Measurements from ENCODE around the gene LIN7C. TPM values are rescaled to one million over a fixed set of nuclear protein-coding genes. Genes with fewer than 3 reads are reported as not detected.

Gene LIN7C
- total RNA-seq, 1 donor from 2014 or later: 15.5 TPM

DNA sequence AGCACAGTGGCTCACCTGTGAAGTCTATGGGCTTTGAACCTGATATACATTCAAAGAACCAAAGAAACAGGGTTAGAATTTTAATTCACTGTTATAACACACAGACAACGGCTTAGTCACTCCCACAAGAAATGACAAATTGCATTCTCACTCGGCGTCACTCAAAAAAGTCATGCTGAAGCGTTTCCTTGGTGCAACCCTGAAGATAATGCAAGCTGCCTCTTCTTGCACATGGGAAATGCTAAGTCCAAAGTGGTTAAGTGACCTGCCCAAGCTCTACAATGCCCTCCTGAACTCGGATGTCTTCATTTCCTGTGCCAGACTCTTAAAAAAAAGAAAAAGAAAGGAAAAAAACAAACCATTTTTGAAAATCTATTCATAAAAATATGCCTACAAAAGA is 44.0 kb downstream of the LIN7C start:
- intact Hi-C loops (cut with micrococcal nuclease): no loop called here
- Histone ChIP-seq H3K36me3 (no peaks in the 10 kb centered on the region), H3K9me3 (replicated peaks) (no peaks in the 10 kb centered on the region), H3K27ac (replicated peaks) (no peak overlapping the region), H3K27me3 (ENCODE audit: low read depth) (no peaks in the 10 kb centered on the region), H3K4me1 (peaks cover 50% of the 10 kb centered on the region), H3K4me3 (no peak overlapping the region)
- no peak for DNase-seq
- TF ChIP-seq, protein P1, sequence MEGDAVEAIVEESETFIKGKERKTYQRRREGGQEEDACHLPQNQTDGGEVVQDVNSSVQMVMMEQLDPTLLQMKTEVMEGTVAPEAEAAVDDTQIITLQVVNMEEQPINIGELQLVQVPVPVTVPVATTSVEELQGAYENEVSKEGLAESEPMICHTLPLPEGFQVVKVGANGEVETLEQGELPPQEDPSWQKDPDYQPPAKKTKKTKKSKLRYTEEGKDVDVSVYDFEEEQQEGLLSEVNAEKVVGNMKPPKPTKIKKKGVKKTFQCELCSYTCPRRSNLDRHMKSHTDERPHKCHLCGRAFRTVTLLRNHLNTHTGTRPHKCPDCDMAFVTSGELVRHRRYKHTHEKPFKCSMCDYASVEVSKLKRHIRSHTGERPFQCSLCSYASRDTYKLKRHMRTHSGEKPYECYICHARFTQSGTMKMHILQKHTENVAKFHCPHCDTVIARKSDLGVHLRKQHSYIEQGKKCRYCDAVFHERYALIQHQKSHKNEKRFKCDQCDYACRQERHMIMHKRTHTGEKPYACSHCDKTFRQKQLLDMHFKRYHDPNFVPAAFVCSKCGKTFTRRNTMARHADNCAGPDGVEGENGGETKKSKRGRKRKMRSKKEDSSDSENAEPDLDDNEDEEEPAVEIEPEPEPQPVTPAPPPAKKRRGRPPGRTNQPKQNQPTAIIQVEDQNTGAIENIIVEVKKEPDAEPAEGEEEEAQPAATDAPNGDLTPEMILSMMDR (IDR thresholded peaks at IDR 0.05; ENCODE audit: borderline replicate concordance): no peak

DNA sequence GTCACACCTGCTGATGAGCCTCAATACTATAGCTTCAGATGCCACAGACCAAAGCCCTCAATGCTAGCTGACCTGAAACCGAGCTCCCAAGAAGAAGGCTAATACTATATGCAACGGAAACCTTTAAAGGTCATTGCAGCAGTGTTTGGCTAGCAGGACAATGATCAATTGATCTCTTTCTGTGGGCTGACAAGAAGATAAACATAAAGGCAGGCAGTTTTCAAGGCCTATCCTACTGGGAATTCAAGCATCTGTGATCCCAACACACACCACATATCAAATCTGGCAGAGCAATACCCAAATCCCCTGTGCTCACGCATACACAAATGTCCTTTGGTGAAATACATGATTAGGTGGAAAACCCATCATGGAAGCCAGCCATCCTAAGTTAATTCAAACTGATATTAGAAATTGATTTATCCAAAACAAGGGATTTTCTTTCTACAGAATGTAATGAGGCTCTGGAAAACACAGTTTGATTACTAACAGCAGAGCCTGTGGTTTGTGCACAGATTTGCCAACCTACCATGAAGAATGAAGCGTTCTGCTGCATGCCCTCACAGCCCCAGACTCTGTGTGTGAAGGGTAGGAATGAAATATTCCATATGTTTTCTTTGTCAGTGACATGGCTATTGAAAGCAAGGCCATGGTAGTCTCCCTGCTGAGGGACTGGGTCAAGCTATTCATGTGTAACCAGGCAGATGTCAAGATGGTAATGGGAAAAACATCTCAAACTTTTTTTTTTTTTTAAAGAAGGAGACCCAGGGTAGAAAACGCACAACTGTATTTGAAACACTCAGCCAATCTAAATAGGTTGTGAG is 46.2 kb downstream of the LIN7C start:
- DNase-seq: no peak
- no peak overlapping the region for H3K27ac ChIP-seq (replicated peaks)
- H3K36me3 ChIP-seq: no peaks in the 10 kb centered on the region
- no peak overlapping the region for H3K4me3 ChIP-seq
- peaks cover 56% of the 10 kb centered on the region for H3K4me1 ChIP-seq
- H3K27me3 ChIP-seq (ENCODE audit: low read depth): no peaks in the 10 kb centered on the region
- TF ChIP-seq, protein P1 (IDR thresholded peaks at IDR 0.05; ENCODE audit: borderline replicate concordance): no peak
- H3K9me3 ChIP-seq (replicated peaks): no peaks in the 10 kb centered on the region
- intact Hi-C loops (cut with micrococcal nuclease): no loop called here

DNA sequence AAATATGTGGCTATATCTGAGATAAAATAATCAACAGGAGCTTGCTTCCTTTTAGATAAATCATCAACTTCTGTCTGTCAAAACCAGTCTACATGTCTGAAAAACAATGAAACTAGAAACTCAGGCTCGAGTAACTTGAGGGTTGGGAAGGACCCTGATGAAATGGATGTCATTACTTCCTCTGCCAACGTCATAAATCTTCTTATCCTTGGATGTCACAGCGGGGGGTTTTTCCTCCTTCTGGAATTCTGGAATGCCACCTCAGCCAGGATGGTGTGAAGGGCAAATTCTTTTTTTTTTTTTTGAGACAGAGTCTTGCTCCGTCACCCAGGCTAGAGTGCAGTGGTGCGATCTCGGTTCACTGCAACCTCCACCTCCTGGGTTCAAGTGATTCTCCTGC is 47.4 kb downstream of the LIN7C start:
- Histone ChIP-seq H3K27me3 (ENCODE audit: low read depth) (no peaks in the 10 kb centered on the region), H3K4me3 (no peak overlapping the region)
- TF ChIP-seq, protein P1 (IDR thresholded peaks at IDR 0.05; ENCODE audit: borderline replicate concordance): no peak

DNA sequence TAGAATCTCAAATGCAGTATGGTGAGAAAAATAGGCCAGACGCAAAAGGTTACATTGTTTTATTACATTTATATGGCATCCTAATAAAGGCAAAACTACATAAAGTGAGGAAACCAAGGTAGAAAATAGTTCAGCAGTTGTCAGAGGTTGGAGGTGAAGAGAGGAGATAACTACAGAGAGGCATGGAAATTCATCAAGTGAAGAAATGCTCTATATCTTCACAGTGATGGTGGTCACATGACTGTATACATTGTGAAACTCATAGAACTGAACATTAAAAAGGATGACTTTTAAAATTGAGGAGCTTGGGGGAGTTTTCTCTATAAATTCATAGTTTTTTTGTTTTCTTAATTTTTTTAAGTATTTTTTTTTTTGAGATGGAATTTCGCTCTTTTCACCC is 48.4 kb downstream of the LIN7C start:
- Histone ChIP-seq H3K36me3 (no peaks in the 10 kb centered on the region), H3K27me3 (ENCODE audit: low read depth) (no peaks in the 10 kb centered on the region), H3K9me3 (replicated peaks) (no peaks in the 10 kb centered on the region), H3K4me3 (no peak overlapping the region), H3K27ac (replicated peaks) (no peak overlapping the region), H3K4me1 (peaks cover 43% of the 10 kb centered on the region)
- DNase-seq: no peak
- intact Hi-C loops (cut with micrococcal nuclease): no loop called here
- TF ChIP-seq, protein P1 (IDR thresholded peaks at IDR 0.05; ENCODE audit: borderline replicate concordance): no peak

More for the DNA sequence above, 47.4 kb downstream of the LIN7C start:
- no peak for DNase-seq
- intact Hi-C loops (cut with micrococcal nuclease): no loop called here
- Histone ChIP-seq H3K4me1 (peaks cover 46% of the 10 kb centered on the region), H3K36me3 (no peaks in the 10 kb centered on the region), H3K9me3 (replicated peaks) (no peaks in the 10 kb centered on the region), H3K27ac (replicated peaks) (no peak overlapping the region)

DNA sequence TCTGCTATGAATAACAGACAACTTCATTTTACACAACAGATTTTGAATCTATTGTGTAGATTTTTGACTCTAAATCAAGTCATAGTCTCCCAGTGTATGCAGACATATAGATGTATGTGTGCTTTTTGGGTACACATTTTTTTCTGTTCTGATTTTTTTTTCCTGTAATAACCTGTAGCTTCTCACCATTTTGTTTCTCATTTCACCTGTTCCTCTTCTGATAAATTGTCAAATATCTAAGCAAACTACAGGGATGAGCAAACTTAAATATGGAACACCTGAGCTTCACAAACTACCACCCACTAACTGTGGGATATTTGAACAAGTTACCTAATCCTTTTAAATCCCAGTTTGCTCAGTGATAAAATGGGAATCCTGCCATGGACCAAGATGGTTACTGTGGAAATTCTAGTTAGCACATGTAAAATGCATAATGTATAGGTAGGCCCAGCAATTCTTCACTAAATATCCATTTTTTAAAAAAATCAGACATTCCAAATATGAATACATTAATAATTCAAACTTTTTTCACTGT is 49.7 kb downstream of the LIN7C start:
- intact Hi-C loops (cut with micrococcal nuclease): no loop called here

More for the DNA sequence above, 49.7 kb downstream of the LIN7C start:
- TF ChIP-seq, protein P1 (IDR thresholded peaks at IDR 0.05; ENCODE audit: borderline replicate concordance): no peak
- no peaks in the 10 kb centered on the region for H3K27me3 ChIP-seq (ENCODE audit: low read depth)
- no peaks in the 10 kb centered on the region for H3K9me3 ChIP-seq (replicated peaks)
- H3K4me3 ChIP-seq: no peak overlapping the region
- H3K4me1 ChIP-seq: peaks cover 50% of the 10 kb centered on the region
- H3K36me3 ChIP-seq: no peaks in the 10 kb centered on the region
- DNase-seq: no peak
- no peak overlapping the region for H3K27ac ChIP-seq (replicated peaks)

All from left ventricle myocardium inferior (tissue), 1 donor.